Ureter (tissue), 1 donor: Measurements from ENCODE around the gene SYTL3. TPM values are rescaled to one million over a fixed set of nuclear protein-coding genes. Genes with fewer than 3 reads are reported as not detected.

Experiments
- total RNA-seq: library from RNA; stranded (reverse); gene quantifications from one replicate; pipeline ENCODE4 v1.2.4, GENCODE V29; 2023
- donor health status: DM: yes; HTN: yes; CAD: no.

Gene SYTL3
- total RNA-seq, 1 donor from 2014 or later = 8.7 TPM

Other genes with a start within 250 kb of the SYTL3 start
- 38.3 TPM for gene TMEM181, start 90.0 kb upstream of the SYTL3 start, total RNA-seq
- gene DYNLT1, start 5.3 kb upstream of the SYTL3 start, total RNA-seq = 117 TPM
- 314 TPM for gene EZR, start 169.3 kb downstream of the SYTL3 start, total RNA-seq